Hepatocyte (in vitro differentiated cells): ENCODE measurements around the gene MAP3K8.

Source experiments
- EZH2 ChIP-seq: fragments of 200-600 bp; sonication (generic); IDR thresholded peaks from 2 replicates; pipeline ENCODE4 v1.6.1; 2016; ENCODE audit warnings: antibody characterized with exemption, mild to moderate bottlenecking, borderline replicate concordance
- TF ChIP-seq, protein P1 (sequence below): fragments of 200-600 bp; sonication (generic); IDR thresholded peaks from 2 replicates; pipeline ENCODE4 v1.5.1; 2016; ENCODE audit warnings: antibody characterized with exemption, mild to moderate bottlenecking; ENCODE audit not compliant: poor library complexity

DNA sequence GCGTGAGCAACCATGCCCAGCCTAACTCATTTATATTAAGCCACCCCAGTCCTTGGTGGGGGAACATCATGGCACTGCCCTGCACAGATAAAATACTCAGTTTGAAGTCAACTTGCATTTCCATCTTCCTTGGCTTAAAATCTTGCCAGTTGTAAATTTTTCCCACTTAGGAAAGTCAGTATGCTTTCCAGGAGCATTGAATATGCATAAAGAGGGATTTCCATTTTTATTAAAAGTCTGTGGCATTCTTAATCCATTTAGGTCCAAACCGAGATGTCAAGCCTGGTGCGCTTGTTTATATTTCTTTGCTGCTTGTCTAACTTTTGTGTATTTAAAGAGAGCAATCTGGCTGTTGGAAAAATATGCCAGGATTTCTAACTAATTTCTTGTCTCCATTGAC, 26.1 kb downstream of the MAP3K8 start:
- TF ChIP-seq, protein P1, sequence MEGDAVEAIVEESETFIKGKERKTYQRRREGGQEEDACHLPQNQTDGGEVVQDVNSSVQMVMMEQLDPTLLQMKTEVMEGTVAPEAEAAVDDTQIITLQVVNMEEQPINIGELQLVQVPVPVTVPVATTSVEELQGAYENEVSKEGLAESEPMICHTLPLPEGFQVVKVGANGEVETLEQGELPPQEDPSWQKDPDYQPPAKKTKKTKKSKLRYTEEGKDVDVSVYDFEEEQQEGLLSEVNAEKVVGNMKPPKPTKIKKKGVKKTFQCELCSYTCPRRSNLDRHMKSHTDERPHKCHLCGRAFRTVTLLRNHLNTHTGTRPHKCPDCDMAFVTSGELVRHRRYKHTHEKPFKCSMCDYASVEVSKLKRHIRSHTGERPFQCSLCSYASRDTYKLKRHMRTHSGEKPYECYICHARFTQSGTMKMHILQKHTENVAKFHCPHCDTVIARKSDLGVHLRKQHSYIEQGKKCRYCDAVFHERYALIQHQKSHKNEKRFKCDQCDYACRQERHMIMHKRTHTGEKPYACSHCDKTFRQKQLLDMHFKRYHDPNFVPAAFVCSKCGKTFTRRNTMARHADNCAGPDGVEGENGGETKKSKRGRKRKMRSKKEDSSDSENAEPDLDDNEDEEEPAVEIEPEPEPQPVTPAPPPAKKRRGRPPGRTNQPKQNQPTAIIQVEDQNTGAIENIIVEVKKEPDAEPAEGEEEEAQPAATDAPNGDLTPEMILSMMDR, result no peak
- TF ChIP-seq EZH2, result no peak
